CD4-positive, alpha-beta T cell (primary cell): ENCODE results near the gene TAS2R10. TPM values are rescaled to one million over a fixed set of nuclear protein-coding genes. Genes with fewer than 3 reads are reported as not detected.

Source experiments
- ATAC-seq: fragments of 200-7000 bp; cut with Tn5 transposase; one replicate; pipeline ENCODE4 v1.10.0; 2022; ENCODE audit warnings: mild to moderate bottlenecking; ENCODE audit not compliant: poor library complexity
- CTCF ChIA-PET: fragments of 350-600 bp; sonication (Branson Sonifier 250); formaldehyde crosslinking; loops from one replicate; lab custom pipeline; 2021; ENCODE audit warnings: antibody characterized with exemption, inconsistent platforms; lab: Charles Lee
- POLR2A ChIA-PET: fragments of 350-600 bp; sonication (Branson Sonifier 250); formaldehyde crosslinking; loops from one replicate; lab custom pipeline; 2021; ENCODE audit warnings: antibody characterized with exemption, inconsistent platforms; lab: Charles Lee
- DNase-seq, 14 experiments: peaks; one replicate each; pipeline ENCODE4 v3.0.0-alpha.2; 2013 to 2020; ENCODE audit warnings: mixed read lengths in 2 of 14
- H3K27ac ChIP-seq, 2 donors: one replicate each; pipeline versions ENCODE4 v1.5.1 to v1.7.0; 2013; ENCODE audit warnings: low read length in 2 of 2, low read depth in 1 of 2, mild to moderate bottlenecking in 1 of 2
- H3K27me3 ChIP-seq, 2 experiments: 1 replicate in 1 of 2; 2 replicates in 1 of 2; pipeline versions ENCODE4 v1.6.1 to v1.7.0; 2013; ENCODE audit warnings: low read length in 2 of 2, control low read depth in 1 of 2, mild to moderate bottlenecking in 1 of 2, moderate library complexity in 1 of 2; ENCODE audit not compliant: insufficient read depth in 2 of 2, control insufficient read depth in 1 of 2
- H3K36me3 ChIP-seq: one replicate; pipeline ENCODE4 v1.6.1; 2013; ENCODE audit warnings: low read length, control low read depth; ENCODE audit not compliant: insufficient read depth
- H3K4me1 ChIP-seq: one replicate; pipeline ENCODE4 v1.6.1; 2013; ENCODE audit warnings: low read length, control low read depth; ENCODE audit not compliant: insufficient read depth
- H3K4me3 ChIP-seq: one replicate; pipeline ENCODE4 v1.5.1; 2013; ENCODE audit warnings: mild to moderate bottlenecking, low read length, moderate library complexity
- H3K9me3 ChIP-seq, 2 experiments: 1 replicate in 1 of 2; 2 replicates in 1 of 2; pipeline versions ENCODE4 v1.6.1 to v1.7.0; 2013; ENCODE audit warnings: low read length in 2 of 2, mild to moderate bottlenecking in 2 of 2, control low read depth in 1 of 2, moderate library complexity in 1 of 2; ENCODE audit not compliant: control insufficient read depth in 1 of 2, insufficient read depth in 1 of 2
- H3K27ac Mint-ChIP-seq: one replicate; pipeline ENCODE4 v1.8.0; 2020; ENCODE audit warnings: mixed read lengths
- H3K27me3 Mint-ChIP-seq: one replicate; pipeline ENCODE4 v1.8.0; 2021; ENCODE audit warnings: mixed read lengths
- H3K36me3 Mint-ChIP-seq: one replicate; pipeline ENCODE4 v1.8.0; 2021; ENCODE audit warnings: low read depth, mixed read lengths
- H3K4me1 Mint-ChIP-seq: one replicate; pipeline ENCODE4 v1.8.0; 2021; ENCODE audit warnings: low read depth, mixed read lengths
- H3K4me3 Mint-ChIP-seq: one replicate; pipeline ENCODE4 v1.8.0; 2020; ENCODE audit warnings: mild to moderate bottlenecking, mixed read lengths
- H3K9me3 Mint-ChIP-seq: one replicate; pipeline ENCODE4 v1.8.0; 2020; ENCODE audit warnings: mixed read lengths
- intact Hi-C, 2 experiments: fragments of 100-400 bp; cut with DNase I in 1 of 2; cut with micrococcal nuclease in 1 of 2; formaldehyde crosslinking; loops; one replicate each; pipeline versions ENCODE4 v1.15.1 to v1.9.0; 2023 to 2025; cut with DNase I, micrococcal nuclease
- total RNA-seq, 174 experiments: library from RNA in 2 of 174; stranded (reverse) in 2 of 174; gene quantifications; one replicate each; pipeline ENCODE4 v1.2.3 and lab custom pipeline; 2021 to 2026
- TF ChIP-seq, protein P1 (sequence below): fragments of 200-600 bp; IDR thresholded peaks from one replicate; pipeline ENCODE4 v1.8.0; 2022; ENCODE audit warnings: antibody characterized with exemption, mild to moderate bottlenecking

The TAS2R10 gene
- total RNA-seq, 2 experiments from 2014 or later: not detected

DNA sequence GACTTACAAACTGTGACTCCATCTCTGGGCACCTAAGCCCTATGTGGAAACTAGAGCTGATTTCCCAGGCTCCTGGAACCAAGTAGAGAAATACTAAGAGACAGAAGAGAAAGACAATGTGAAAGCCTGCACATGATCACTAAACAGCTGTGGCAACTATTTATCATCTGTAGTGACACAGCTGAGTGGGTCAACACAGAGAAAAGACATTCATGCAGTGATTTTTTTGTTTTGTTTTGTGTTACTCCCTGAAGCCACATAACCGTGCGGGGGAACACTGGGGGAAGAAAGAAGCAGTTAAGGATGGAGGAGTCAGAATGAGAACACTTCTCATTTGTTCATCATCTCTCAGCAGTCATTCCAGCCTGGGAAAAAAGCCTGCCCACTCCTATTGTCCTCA is 21.6 kb upstream of the TAS2R10 start:
- no peaks in the 10 kb centered on the region for H3K9me3 ChIP-seq
- TF ChIP-seq, protein P1, sequence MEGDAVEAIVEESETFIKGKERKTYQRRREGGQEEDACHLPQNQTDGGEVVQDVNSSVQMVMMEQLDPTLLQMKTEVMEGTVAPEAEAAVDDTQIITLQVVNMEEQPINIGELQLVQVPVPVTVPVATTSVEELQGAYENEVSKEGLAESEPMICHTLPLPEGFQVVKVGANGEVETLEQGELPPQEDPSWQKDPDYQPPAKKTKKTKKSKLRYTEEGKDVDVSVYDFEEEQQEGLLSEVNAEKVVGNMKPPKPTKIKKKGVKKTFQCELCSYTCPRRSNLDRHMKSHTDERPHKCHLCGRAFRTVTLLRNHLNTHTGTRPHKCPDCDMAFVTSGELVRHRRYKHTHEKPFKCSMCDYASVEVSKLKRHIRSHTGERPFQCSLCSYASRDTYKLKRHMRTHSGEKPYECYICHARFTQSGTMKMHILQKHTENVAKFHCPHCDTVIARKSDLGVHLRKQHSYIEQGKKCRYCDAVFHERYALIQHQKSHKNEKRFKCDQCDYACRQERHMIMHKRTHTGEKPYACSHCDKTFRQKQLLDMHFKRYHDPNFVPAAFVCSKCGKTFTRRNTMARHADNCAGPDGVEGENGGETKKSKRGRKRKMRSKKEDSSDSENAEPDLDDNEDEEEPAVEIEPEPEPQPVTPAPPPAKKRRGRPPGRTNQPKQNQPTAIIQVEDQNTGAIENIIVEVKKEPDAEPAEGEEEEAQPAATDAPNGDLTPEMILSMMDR: no peak
- POLR2A ChIA-PET: no interaction called here
- peaks cover 36% of the 10 kb centered on the region for H3K4me1 Mint-ChIP-seq
- no peaks in the 10 kb centered on the region for H3K27me3 ChIP-seq
- peaks cover 3% of the 10 kb centered on the region for H3K36me3 ChIP-seq
- ATAC-seq (no peak), DNase-seq (no peak)
- H3K27me3 Mint-ChIP-seq: no peaks in the 10 kb centered on the region
- no peak overlapping the region for H3K27ac ChIP-seq
- no peak overlapping the region for H3K27ac Mint-ChIP-seq
- CTCF ChIA-PET: no interaction called here
- intact Hi-C loops: no loop called here
- H3K4me3 Mint-ChIP-seq: no peak overlapping the region
- H3K9me3 Mint-ChIP-seq: no peaks in the 10 kb centered on the region
- H3K4me3 ChIP-seq: no peak overlapping the region
- peaks cover 12% of the 10 kb centered on the region for H3K4me1 ChIP-seq
- H3K36me3 Mint-ChIP-seq: peaks cover 77% of the 10 kb centered on the region

DNA sequence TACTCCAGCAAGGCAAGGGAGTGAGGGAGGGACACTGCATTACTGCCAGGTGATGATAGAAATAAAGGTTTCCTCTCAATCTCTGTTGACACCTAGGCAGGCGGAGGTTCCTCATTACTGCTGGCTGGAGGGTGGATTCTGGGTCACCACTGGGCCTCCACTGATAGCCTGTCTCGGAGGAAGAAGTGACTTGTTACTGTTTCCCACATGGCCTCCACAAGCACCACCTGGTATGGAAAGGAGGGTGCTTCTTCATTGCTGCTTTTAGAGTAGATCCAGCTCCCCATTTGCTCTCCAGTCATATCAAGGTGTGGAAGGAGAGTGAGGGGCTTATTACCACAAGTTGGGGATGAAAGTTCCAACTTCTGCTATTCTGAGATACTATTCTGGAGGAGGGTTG is 16.7 kb upstream of the TAS2R10 start:
- Mint-ChIP-seq H3K27me3 (no peaks in the 10 kb centered on the region), H3K36me3 (peaks cover 59% of the 10 kb centered on the region), H3K27ac (no peak overlapping the region), H3K4me3 (no peak overlapping the region), H3K4me1 (no peaks in the 10 kb centered on the region), H3K9me3 (peaks cover 2% of the 10 kb centered on the region)
- ATAC-seq (no peak), DNase-seq (no peak)
- CTCF ChIA-PET: no interaction called here
- Histone ChIP-seq H3K4me1 (no peaks in the 10 kb centered on the region), H3K36me3 (no peaks in the 10 kb centered on the region), H3K4me3 (no peak overlapping the region), H3K9me3 (no peaks in the 10 kb centered on the region), H3K27me3 (no peaks in the 10 kb centered on the region), H3K27ac (no peak overlapping the region)
- TF ChIP-seq, protein P1: no peak
- intact Hi-C loops: no loop called here
- POLR2A ChIA-PET: no interaction called here

GRCh38 chr12:10838461-10838860 is 12.3 kb upstream of the TAS2R10 start:
- intact Hi-C loops: no loop called here
- CTCF ChIA-PET: no interaction called here
- Mint-ChIP-seq H3K9me3 (peaks cover 6% of the 10 kb centered on the region), H3K27me3 (no peaks in the 10 kb centered on the region), H3K27ac (no peak overlapping the region), H3K4me3 (no peak overlapping the region), H3K36me3 (peaks cover 23% of the 10 kb centered on the region), H3K4me1 (no peaks in the 10 kb centered on the region)
- TF ChIP-seq, protein P1: no peak
- no peak for ATAC-seq
- Histone ChIP-seq H3K36me3 (no peaks in the 10 kb centered on the region), H3K4me3 (no peak overlapping the region), H3K27ac (no peak overlapping the region), H3K9me3 (no peaks in the 10 kb centered on the region), H3K4me1 (no peaks in the 10 kb centered on the region), H3K27me3 (no peaks in the 10 kb centered on the region)
- POLR2A ChIA-PET: no interaction called here
- DNase-seq: no peak
